Mesenchymal stem cell (in vitro differentiated cells and primary cell): ENCODE results near the gene CCM2. TPM values are rescaled to one million over a fixed set of nuclear protein-coding genes. Genes with fewer than 3 reads are reported as not detected.

ENCODE experiments used
- DNase-seq: peaks from one replicate; pipeline ENCODE4 v3.0.0-alpha.2; 2013
- H2AFZ ChIP-seq: one replicate; pipeline ENCODE4 v1.6.1; 2013; ENCODE audit warnings: low read depth, mild to moderate bottlenecking, control low read depth, inconsistent platforms, low read length, moderate library complexity
- H2AK5ac ChIP-seq: 2 replicates; pipeline ENCODE4 v1.6.1; 2013; ENCODE audit warnings: low read length, moderate library complexity, mild to moderate bottlenecking, inconsistent platforms; ENCODE audit not compliant: severe bottlenecking
- H2BK120ac ChIP-seq: one replicate; pipeline ENCODE4 v1.6.1; 2013; ENCODE audit warnings: low read depth, mild to moderate bottlenecking, inconsistent platforms, low read length, moderate library complexity
- H2BK12ac ChIP-seq, 2 experiments: one replicate each; pipeline ENCODE4 v1.6.1; 2013; ENCODE audit warnings: inconsistent platforms in 2 of 2, low read length in 2 of 2, mild to moderate bottlenecking in 2 of 2, moderate library complexity in 2 of 2, control low read depth in 1 of 2
- H2BK15ac ChIP-seq: one replicate; pipeline ENCODE4 v1.6.1; 2013; ENCODE audit warnings: mild to moderate bottlenecking, low read depth, inconsistent platforms; ENCODE audit not compliant: poor library complexity, severe bottlenecking
- H2BK5ac ChIP-seq: 2 replicates; pipeline ENCODE4 v1.6.1; 2013; ENCODE audit warnings: low read depth, mild to moderate bottlenecking, low read length, control low read depth, inconsistent platforms; ENCODE audit not compliant: poor library complexity, severe bottlenecking
- H3K14ac ChIP-seq, 2 experiments: one replicate each; pipeline ENCODE4 v1.6.1; 2013; ENCODE audit warnings: inconsistent platforms in 2 of 2, low read length in 2 of 2, control low read depth in 1 of 2, mild to moderate bottlenecking in 1 of 2, moderate library complexity in 1 of 2
- H3K18ac ChIP-seq, 2 experiments: one replicate each; pipeline ENCODE4 v1.6.1; 2013; ENCODE audit warnings: inconsistent platforms in 2 of 2, low read length in 2 of 2, control low read depth in 1 of 2, low read depth in 1 of 2, mild to moderate bottlenecking in 1 of 2
- H3K23ac ChIP-seq, 2 experiments: one replicate each; pipeline ENCODE4 v1.6.1; 2013; ENCODE audit warnings: inconsistent platforms in 2 of 2, low read length in 2 of 2, mild to moderate bottlenecking in 2 of 2, moderate library complexity in 2 of 2, control low read depth in 1 of 2
- H3K27ac ChIP-seq: 2 replicates; pipeline ENCODE4 v1.5.1; 2013; ENCODE audit warnings: mild to moderate bottlenecking, moderate library complexity, low read length, control low read depth, inconsistent platforms; ENCODE audit not compliant: poor library complexity, severe bottlenecking
- H3K27me3 ChIP-seq, 2 experiments: 2 replicates each; pipeline versions ENCODE4 v1.6.1 to v1.7.0; 2013; ENCODE audit warnings: low read length in 2 of 2, mild to moderate bottlenecking in 2 of 2, moderate library complexity in 2 of 2, control low read depth in 1 of 2, inconsistent platforms in 1 of 2; ENCODE audit not compliant: control insufficient read depth in 1 of 2, insufficient read depth in 1 of 2
- H3K36me3 ChIP-seq, 2 experiments: 2 replicates each; pipeline versions ENCODE4 v1.6.1 to v1.7.0; 2013; ENCODE audit warnings: low read length in 2 of 2, control low read depth in 1 of 2, inconsistent platforms in 1 of 2, low read depth in 1 of 2, mild to moderate bottlenecking in 1 of 2; ENCODE audit not compliant: insufficient read depth in 2 of 2, control insufficient read depth in 1 of 2
- H3K4ac ChIP-seq, 2 experiments: one replicate each; pipeline ENCODE4 v1.6.1; 2013; ENCODE audit warnings: inconsistent platforms in 2 of 2, low read length in 2 of 2, mild to moderate bottlenecking in 2 of 2, moderate library complexity in 2 of 2, control low read depth in 1 of 2, low read depth in 1 of 2
- H3K4me1 ChIP-seq: 2 replicates; pipeline ENCODE4 v1.6.1; 2013; ENCODE audit warnings: low read depth, low read length, control low read depth; ENCODE audit not compliant: control insufficient read depth, insufficient read depth
- H3K4me2 ChIP-seq: 2 replicates; pipeline ENCODE4 v1.6.1; 2013; ENCODE audit warnings: low read length, mild to moderate bottlenecking, inconsistent platforms; ENCODE audit not compliant: poor library complexity, severe bottlenecking
- H3K4me3 ChIP-seq, 2 experiments: 2 replicates each; pipeline versions ENCODE4 v1.5.1 to v1.7.0; 2013; ENCODE audit warnings: low read length in 2 of 2, mild to moderate bottlenecking in 2 of 2, control low read depth in 1 of 2, low read depth in 1 of 2; ENCODE audit not compliant: insufficient read depth in 1 of 2
- H3K79me1 ChIP-seq: replicated peaks from 2 replicates; pipeline ENCODE4 v1.6.1; 2013; ENCODE audit warnings: mild to moderate bottlenecking, control low read depth, low read length, inconsistent platforms; ENCODE audit not compliant: poor library complexity, severe bottlenecking
- H3K9ac ChIP-seq: 2 replicates; pipeline ENCODE4 v1.7.0; 2013; ENCODE audit warnings: mild to moderate bottlenecking, low read length, moderate library complexity
- H3K9me3 ChIP-seq: 2 replicates; pipeline ENCODE4 v1.7.0; 2013; ENCODE audit warnings: mild to moderate bottlenecking, low read length; ENCODE audit not compliant: control insufficient read depth
- H4K8ac ChIP-seq: one replicate; pipeline ENCODE4 v1.6.1; 2013; ENCODE audit warnings: inconsistent platforms, mild to moderate bottlenecking, low read length, moderate library complexity
- H4K91ac ChIP-seq: one replicate; pipeline ENCODE4 v1.6.1; 2013; ENCODE audit warnings: mild to moderate bottlenecking, low read length, inconsistent platforms
- WGBS: methylation state at CpG from one replicate; pipeline ENCODE4 v1.1.7; 2013; ENCODE audit warnings: mixed read lengths; 5-methylcytosine and 5-hydroxymethylcytosine counted together
- small RNA-seq: library from polyadenylated mRNA; stranded (forward); fragments of <200 nt; extraction: miRNeasy Mini kit (QIAGEN cat#:217004); gene quantifications from one replicate; pipeline ENCODE3, GENCODE V24; 2013; ENCODE audit warnings: low read depth

The CCM2 gene

GRCh38 chr7:45125193-45125904 lies 125.3 kb downstream of the CCM2 start:
- Histone ChIP-seq H2AFZ (no peak overlapping the region), H3K4me1 (no peaks in the 10 kb centered on the region), H3K79me1 (no peaks in the 10 kb centered on the region), H3K14ac (no peak overlapping the region), H3K23ac (no peak overlapping the region), H3K27me3 (peaks cover 3 to 16% of the 10 kb centered on the region in 2 experiments), H3K4ac (no peak overlapping the region), H2BK120ac (no peak overlapping the region), H4K91ac (no peak overlapping the region), H3K9ac (no peak overlapping the region), H3K4me2 (no peak overlapping the region), H2AK5ac (no peak overlapping the region), H3K36me3 (no peaks in the 10 kb centered on the region), H3K18ac (no peak overlapping the region), H3K4me3 (no peak overlapping the region), H2BK12ac (no peak overlapping the region), H4K8ac (no peak overlapping the region), H3K27ac (no peak overlapping the region), H3K9me3 (no peaks in the 10 kb centered on the region), H2BK15ac (no peak overlapping the region), H2BK5ac (no peak overlapping the region)
- WGBS, result 95% methylated on average over 10 of the region's 11 CpGs
- no peak for DNase-seq

Small RNAs within 50 kb of the gene (small RNA-seq; reads per million reads assigned to genes)
- gene SNORA5A (1.2 reads per million), gene SNORA5B (not detected), gene SNORA5C (8.9 reads per million, percentile 76 among the genes with 10 or more reads in this experiment)
